Measurements from ENCODE around the gene CLIC3. TPM values are rescaled to one million over a fixed set of nuclear protein-coding genes. Genes with fewer than 3 reads are reported as not detected.
"Not testable (repeated sequence)": the region's sequence is repeated elsewhere in the genome, so short reads cannot be mapped to it uniquely, and the experiment has no call there.

Gene CLIC3
- total and polyA plus RNA-seq, 10 donors, result 2.9 to 10.7 (median 5.4) TPM

GRCh38 chr9:137034039-137034708 is 37.8 kb upstream of the CLIC3 start:
- Histone ChIP-seq H3K4me1 (peaks cover 46 to 77% (median 66%) of the 10 kb centered on the region in 6 donors), H3K36me3 (peaks cover 0 to 25% (median 8%) of the 10 kb centered on the region in 6 donors), H3K9me3 (no peaks in the 10 kb centered on the region), H3K27me3 (replicated peaks in 1 of 7) (peaks cover 0 to 5% (median 0%) of the 10 kb centered on the region in 7 donors), H3K4me3 (peak overlapping the region in 7 of 8 donors; percentile 8 to 86 (median 60)), H3K27ac (peak overlapping the region; percentile 81 to 94 (median 84))
- 4 to 23% (median 15%) methylated on average over 11 to 15 of the region's 15 CpGs for WGBS, 5 donors
- TF ChIP-seq CTCF (IDR thresholded peaks at IDR 0.05 in 8 of 11, conservative IDR thresholded peaks at IDR 0.05 in 3 of 11), result no peak
- no peak for TF ChIP-seq POLR2A (IDR thresholded peaks at IDR 0.05)
- TF ChIP-seq POLR2AphosphoS5 (IDR thresholded peaks at IDR 0.05), result no peak
- intact Hi-C loops (cut with DNase I; ENCODE audit: low total_unique reads), result loop anchor here (10.0 kb wide), 1 partner anchor 89 kb away; the partner anchor contains the start of genes C8G and FBXW5
- DNase-seq, result peak; percentile 87

- H3K27me3 ChIP-seq (replicated peaks in 1 of 7); DNase-seq; H3K9me3 ChIP-seq: not testable (repeated sequence)
- Histone ChIP-seq H3K4me1 (peaks cover 53 to 84% (median 73%) of the 10 kb centered on the region in 6 donors), H3K36me3 (peaks cover 0 to 19% (median 2%) of the 10 kb centered on the region in 6 donors), H3K27ac (peak overlapping the region; percentile 2 to 94 (median 84)), H3K4me3 (peak overlapping the region in 7 of 8 donors; percentile 7 to 86 (median 60))
- WGBS, 5 donors, result 63 to 75% (median 66%) methylated on average over 5 of the region's 5 CpGs
- intact Hi-C loops (cut with DNase I; ENCODE audit: low total_unique reads), result loop anchor here (10.0 kb wide), 1 partner anchor 89 kb away; the partner anchor contains the start of genes C8G and FBXW5
Observed at GRCh38 chr9:137033481-137033880, 37.1 kb upstream of the CLIC3 start.

GRCh38 chr9:137032858-137033257 is 36.5 kb upstream of the CLIC3 start:
- Histone ChIP-seq H3K4me1 (peaks cover 53 to 86% (median 75%) of the 10 kb centered on the region in 6 donors), H3K27me3 (replicated peaks in 1 of 7) (no peaks in the 10 kb centered on the region), H3K36me3 (peaks cover 0 to 12% (median 2%) of the 10 kb centered on the region in 6 donors), H3K27ac (peak overlapping the region; percentile 55 to 94 (median 84)), H3K9me3 (no peaks in the 10 kb centered on the region), H3K4me3 (peak overlapping the region in 6 of 8 donors; percentile 8 to 86 (median 64))
- DNase-seq, result peak; percentile 92
- WGBS, 5 donors, result 36 to 62% (median 44%) methylated on average over 9 to 10 of the region's 10 CpGs
- intact Hi-C loops (cut with DNase I; ENCODE audit: low total_unique reads), result loop anchor here (10.0 kb wide), 1 partner anchor 88 kb away; the partner anchor contains the start of genes C8G and FBXW5
- no peak for TF ChIP-seq CTCF (IDR thresholded peaks at IDR 0.05 in 8 of 11, conservative IDR thresholded peaks at IDR 0.05 in 3 of 11)
- peak; percentile 63 to 86 (median 72) for TF ChIP-seq POLR2AphosphoS5 (IDR thresholded peaks at IDR 0.05)

- TF ChIP-seq POLR2A (IDR thresholded peaks at IDR 0.05), result no peak
- TF ChIP-seq POLR2AphosphoS5 (IDR thresholded peaks at IDR 0.05), result peak; percentile 5 to 73 (median 22)
- peak in 3 of 11 experiments; percentile 13 to 30 (median 27) for TF ChIP-seq CTCF (IDR thresholded peaks at IDR 0.05 in 8 of 11, conservative IDR thresholded peaks at IDR 0.05 in 3 of 11)
- intact Hi-C loops (cut with DNase I; ENCODE audit: low total_unique reads), result loop anchor here (10.0 kb wide), 1 partner anchor 87 kb away; the partner anchor contains the start of genes C8G and FBXW5
- 22 to 31% (median 25%) methylated on average over 12 to 16 of the region's 16 CpGs for WGBS, 5 donors
- Histone ChIP-seq H3K9me3 (no peaks in the 10 kb centered on the region), H3K4me1 (peaks cover 58 to 89% (median 80%) of the 10 kb centered on the region in 6 donors), H3K4me3 (peak within 1 kb of the TSS in 6 of 8 donors; percentile 19 to 86 (median 64)), H3K36me3 (peaks cover 0 to 4% (median 0%) of the 10 kb centered on the region in 6 donors), H3K27me3 (replicated peaks in 1 of 7) (no peaks in the 10 kb centered on the region), H3K27ac (peak within 1 kb of the TSS; percentile 55 to 94 (median 84))
- peak; percentile 92 for DNase-seq
Observed at GRCh38 chr9:137031904-137032640, 35.7 kb upstream of the CLIC3 start, which contains the start of gene FUT7. TSS of gene FUT7 (minus strand) at chr9:137032088. CDS start at chr9:137031991, 97 bp downstream.

Data from spleen (tissue), 11 donors.